ENCODE results near the gene DELE1.

DELE1 gene

GRCh38 chr5:141926434-141926833, 2.8 kb downstream of the DELE1 start:
- no peak for DNase-seq (ENCODE audit: low read depth in 2 of 2)

GRCh38 chr5:141928051-141928450, 4.4 kb downstream of the DELE1 start:
- DNase-seq (ENCODE audit: low read depth in 2 of 2) = no peak

GRCh38 chr5:141929398-141930058, 5.9 kb downstream of the DELE1 start:
- no peak for DNase-seq (ENCODE audit: low read depth in 2 of 2)

GRCh38 chr5:141931694-141932093, 8.0 kb downstream of the DELE1 start:
- no peak for DNase-seq (ENCODE audit: low read depth in 2 of 2)

GRCh38 chr5:141933151-141933550, 9.5 kb downstream of the DELE1 start:
- no peak for DNase-seq (ENCODE audit: low read depth in 2 of 2)

GRCh38 chr5:141934099-141934844, 10.6 kb downstream of the DELE1 start:
- DNase-seq (ENCODE audit: low read depth in 2 of 2) = no peak

GRCh38 chr5:141935538-141935937, 11.9 kb downstream of the DELE1 start:
- no peak for DNase-seq (ENCODE audit: low read depth in 2 of 2)

GRCh38 chr5:141940695-141941271, 17.1 kb downstream of the DELE1 start:
- no peak for DNase-seq (ENCODE audit: low read depth in 2 of 2)

- no peak for DNase-seq (ENCODE audit: low read depth in 2 of 2)
Observed at GRCh38 chr5:141941307-141941706, 17.6 kb downstream of the DELE1 start.

GRCh38 chr5:141941779-141942178, 18.1 kb downstream of the DELE1 start:
- DNase-seq (ENCODE audit: low read depth in 2 of 2) = no peak

GRCh38 chr5:141942185-141942857, 18.6 kb downstream of the DELE1 start:
- DNase-seq (ENCODE audit: low read depth in 2 of 2) = no peak

- DNase-seq (ENCODE audit: low read depth in 2 of 2) = no peak
Observed at GRCh38 chr5:141944076-141944475, 20.4 kb downstream of the DELE1 start.

- no peak for DNase-seq (ENCODE audit: low read depth in 2 of 2)
Observed at GRCh38 chr5:141945511-141946051, 21.9 kb downstream of the DELE1 start.

- DNase-seq (ENCODE audit: low read depth in 2 of 2) = no peak
Observed at GRCh38 chr5:141947316-141947715, 23.6 kb downstream of the DELE1 start.

- DNase-seq (ENCODE audit: low read depth in 2 of 2) = no peak
Observed at GRCh38 chr5:141948812-141949211, 25.1 kb downstream of the DELE1 start.

- DNase-seq (ENCODE audit: low read depth in 2 of 2) = no peak
Observed at GRCh38 chr5:141949511-141949910, 25.8 kb downstream of the DELE1 start.

GRCh38 chr5:141950207-141951005, 26.7 kb downstream of the DELE1 start:
- DNase-seq (ENCODE audit: low read depth in 2 of 2) = no peak

- DNase-seq (ENCODE audit: low read depth in 2 of 2) = no peak
Observed at GRCh38 chr5:141951332-141951781, 27.7 kb downstream of the DELE1 start.

- no peak for DNase-seq (ENCODE audit: low read depth in 2 of 2)
Observed at GRCh38 chr5:141952020-141952419, 28.3 kb downstream of the DELE1 start.

GRCh38 chr5:141954194-141954593, 30.5 kb downstream of the DELE1 start:
- no peak for DNase-seq (ENCODE audit: low read depth in 2 of 2)

GRCh38 chr5:141957367-141957996, 33.8 kb downstream of the DELE1 start:
- no peak for DNase-seq (ENCODE audit: low read depth in 2 of 2)
